ENCODE data around the gene TGFA. TPM values are rescaled to one million over a fixed set of nuclear protein-coding genes. Genes with fewer than 3 reads are reported as not detected.
A peak's percentile ranks its signal among the peaks of the same experiment; 100 is the strongest.

Gene TGFA
- total RNA-seq, 2 donors from 2014 or later = 0.86 to 1.6 TPM

- peak overlapping the region; percentile 3 to 7 for H3K27ac Mint-ChIP-seq
- no peak for DNase-seq (ENCODE audit: low spot score)
- no peaks in the 10 kb centered on the region for H3K36me3 Mint-ChIP-seq
- H3K27me3 Mint-ChIP-seq = no peaks in the 10 kb centered on the region
- peaks cover 19 to 34% of the 10 kb centered on the region in 2 donors for H3K4me1 Mint-ChIP-seq (ENCODE audit: low read depth in 2 of 2)
- no peaks in the 10 kb centered on the region for H3K9me3 Mint-ChIP-seq
- ATAC-seq = peak in 1 of 2 donors; percentile 56
- H3K4me3 Mint-ChIP-seq = peak overlapping the region; percentile 21
Observed at GRCh38 chr2:70510313-70510712, 43.3 kb downstream of the TGFA start.

GRCh38 chr2:70509565-70509964 lies 44.1 kb downstream of the TGFA start:
- peaks cover 22 to 38% of the 10 kb centered on the region in 2 donors for H3K4me1 Mint-ChIP-seq (ENCODE audit: low read depth in 2 of 2)
- no peaks in the 10 kb centered on the region for H3K9me3 Mint-ChIP-seq

GRCh38 chr2:70508711-70509462 lies 44.7 kb downstream of the TGFA start:
- no peak overlapping the region for H3K4me3 Mint-ChIP-seq
- H3K36me3 Mint-ChIP-seq = no peaks in the 10 kb centered on the region
- peaks cover 22 to 41% of the 10 kb centered on the region in 2 donors for H3K4me1 Mint-ChIP-seq (ENCODE audit: low read depth in 2 of 2)
- H3K27me3 Mint-ChIP-seq = no peaks in the 10 kb centered on the region
- no peak for ATAC-seq
- no peak overlapping the region for H3K27ac Mint-ChIP-seq
- DNase-seq (ENCODE audit: low spot score) = no peak
- H3K9me3 Mint-ChIP-seq = no peaks in the 10 kb centered on the region

More at GRCh38 chr2:70509565-70509964, 44.1 kb downstream of the TGFA start:
- DNase-seq (ENCODE audit: low spot score) (no peak), ATAC-seq (no peak)
- H3K36me3 Mint-ChIP-seq = no peaks in the 10 kb centered on the region
- no peak overlapping the region for H3K4me3 Mint-ChIP-seq
- H3K27me3 Mint-ChIP-seq = no peaks in the 10 kb centered on the region
- no peak overlapping the region for H3K27ac Mint-ChIP-seq

- no peaks in the 10 kb centered on the region for H3K36me3 Mint-ChIP-seq
- ATAC-seq = peak; percentile 49 to 70
- H3K27ac Mint-ChIP-seq = peak overlapping the region; percentile 3 to 40
Observed at GRCh38 chr2:70505613-70506391, 47.8 kb downstream of the TGFA start.

GRCh38 chr2:70504750-70505149 lies 48.9 kb downstream of the TGFA start:
- DNase-seq (ENCODE audit: low spot score) = no peak
- Mint-ChIP-seq H3K27ac (no peak overlapping the region), H3K4me3 (no peak overlapping the region), H3K4me1 (ENCODE audit: low read depth in 2 of 2) (peaks cover 32 to 48% of the 10 kb centered on the region in 2 donors), H3K9me3 (no peaks in the 10 kb centered on the region), H3K36me3 (no peaks in the 10 kb centered on the region), H3K27me3 (no peaks in the 10 kb centered on the region)
- ATAC-seq = no peak

More at GRCh38 chr2:70505613-70506391, 47.8 kb downstream of the TGFA start:
- Mint-ChIP-seq H3K9me3 (no peaks in the 10 kb centered on the region), H3K4me3 (peak overlapping the region; percentile 6), H3K4me1 (ENCODE audit: low read depth in 2 of 2) (peaks cover 38 to 55% of the 10 kb centered on the region in 2 donors), H3K27me3 (no peaks in the 10 kb centered on the region)
- no peak for DNase-seq (ENCODE audit: low spot score)

- Mint-ChIP-seq H3K4me3 (no peak overlapping the region), H3K36me3 (no peaks in the 10 kb centered on the region), H3K27me3 (no peaks in the 10 kb centered on the region), H3K4me1 (ENCODE audit: low read depth in 2 of 2) (peaks cover 32 to 45% of the 10 kb centered on the region in 2 donors), H3K9me3 (no peaks in the 10 kb centered on the region), H3K27ac (no peak overlapping the region)
- ATAC-seq = no peak
- no peak for DNase-seq (ENCODE audit: low spot score)
Observed at GRCh38 chr2:70503896-70504295, 49.7 kb downstream of the TGFA start.

- DNase-seq (ENCODE audit: low spot score) = no peak
- ATAC-seq = peak in 1 of 2 donors; percentile 37
- Mint-ChIP-seq H3K4me1 (ENCODE audit: low read depth in 2 of 2) (peaks cover 32 to 45% of the 10 kb centered on the region in 2 donors), H3K9me3 (no peaks in the 10 kb centered on the region), H3K27me3 (peaks cover 2 to 4% of the 10 kb centered on the region in 2 donors), H3K27ac (peak overlapping the region; percentile 18 to 36), H3K4me3 (peak overlapping the region; percentile 59), H3K36me3 (no peaks in the 10 kb centered on the region)
Observed at GRCh38 chr2:70501728-70502127, 51.9 kb downstream of the TGFA start.

- peak overlapping the region; percentile 59 for H3K4me3 Mint-ChIP-seq
- H3K27me3 Mint-ChIP-seq = peaks cover 6 to 9% of the 10 kb centered on the region in 2 donors
- ATAC-seq (peak; percentile 91 to 92), DNase-seq (ENCODE audit: low spot score) (peak; percentile 70)
- H3K36me3 Mint-ChIP-seq = no peaks in the 10 kb centered on the region
- peak overlapping the region in 1 of 2 donors; percentile 18 for H3K27ac Mint-ChIP-seq
- H3K4me1 Mint-ChIP-seq (ENCODE audit: low read depth in 2 of 2) = peaks cover 31 to 44% of the 10 kb centered on the region in 2 donors
- H3K9me3 Mint-ChIP-seq = no peaks in the 10 kb centered on the region
Observed at GRCh38 chr2:70501215-70501614, 52.4 kb downstream of the TGFA start.

GRCh38 chr2:70499253-70499652 lies 54.4 kb downstream of the TGFA start:
- H3K4me1 Mint-ChIP-seq (ENCODE audit: low read depth in 2 of 2) = peaks cover 20 to 28% of the 10 kb centered on the region in 2 donors
- no peak overlapping the region for H3K27ac Mint-ChIP-seq
- H3K4me3 Mint-ChIP-seq = no peak overlapping the region

GRCh38 chr2:70498528-70498927 lies 55.1 kb downstream of the TGFA start:
- Mint-ChIP-seq H3K27me3 (peaks cover 6 to 9% of the 10 kb centered on the region in 2 donors), H3K4me1 (ENCODE audit: low read depth in 2 of 2) (peaks cover 20 to 25% of the 10 kb centered on the region in 2 donors), H3K36me3 (no peaks in the 10 kb centered on the region), H3K4me3 (no peak overlapping the region), H3K9me3 (no peaks in the 10 kb centered on the region), H3K27ac (no peak overlapping the region)
- no peak for ATAC-seq
- DNase-seq (ENCODE audit: low spot score) = no peak

More at GRCh38 chr2:70499253-70499652, 54.4 kb downstream of the TGFA start:
- peaks cover 6 to 9% of the 10 kb centered on the region in 2 donors for H3K27me3 Mint-ChIP-seq
- H3K9me3 Mint-ChIP-seq = no peaks in the 10 kb centered on the region
- ATAC-seq (no peak), DNase-seq (ENCODE audit: low spot score) (no peak)
- H3K36me3 Mint-ChIP-seq = no peaks in the 10 kb centered on the region

GRCh38 chr2:70498054-70498453 lies 55.6 kb downstream of the TGFA start:
- Mint-ChIP-seq H3K4me3 (no peak overlapping the region), H3K9me3 (no peaks in the 10 kb centered on the region), H3K4me1 (ENCODE audit: low read depth in 2 of 2) (peaks cover 20 to 25% of the 10 kb centered on the region in 2 donors), H3K27me3 (peaks cover 6 to 9% of the 10 kb centered on the region in 2 donors), H3K27ac (no peak overlapping the region), H3K36me3 (no peaks in the 10 kb centered on the region)
- ATAC-seq (no peak), DNase-seq (ENCODE audit: low spot score) (no peak)

GRCh38 chr2:70496819-70497218 lies 56.8 kb downstream of the TGFA start:
- ATAC-seq (no peak), DNase-seq (ENCODE audit: low spot score) (no peak)
- Mint-ChIP-seq H3K4me1 (ENCODE audit: low read depth in 2 of 2) (peaks cover 14 to 20% of the 10 kb centered on the region in 2 donors), H3K4me3 (no peak overlapping the region), H3K9me3 (no peaks in the 10 kb centered on the region), H3K27ac (peak overlapping the region in 1 of 2 donors; percentile 22), H3K36me3 (no peaks in the 10 kb centered on the region), H3K27me3 (peaks cover 6 to 9% of the 10 kb centered on the region in 2 donors)

- DNase-seq (ENCODE audit: low spot score) (no peak), ATAC-seq (no peak)
- peaks cover 6 to 9% of the 10 kb centered on the region in 2 donors for H3K27me3 Mint-ChIP-seq
- H3K4me3 Mint-ChIP-seq = no peak overlapping the region
- no peaks in the 10 kb centered on the region for H3K36me3 Mint-ChIP-seq
- peaks cover 0 to 6% of the 10 kb centered on the region in 2 donors for H3K4me1 Mint-ChIP-seq (ENCODE audit: low read depth in 2 of 2)
- no peak overlapping the region for H3K27ac Mint-ChIP-seq
- H3K9me3 Mint-ChIP-seq = no peaks in the 10 kb centered on the region
Observed at GRCh38 chr2:70494293-70494886, 59.2 kb downstream of the TGFA start.

Data from natural killer cell treated with Interleukin-12 subunit alpha and Interleukin-12 subunit beta and Interleukin-15 and Interleukin-18, amount 100 ng/mL, for 72 hours (primary cell).